SK-N-SH treated with all-trans-retinoic acid at 6 μM for 48 hours (cell line): Measurements from ENCODE around the gene RASGEF1B.
"Not testable (repeated sequence)": the region's sequence is repeated elsewhere in the genome, so short reads cannot be mapped to it uniquely, and the experiment has no call there.

ENCODE experiments used
- ATAC-seq: fragments of 200-7000 bp; cut with Tn5 transposase; 3 replicates; pipeline ENCODE4 v1.9.1; 2020; ENCODE audit warnings: mild to moderate bottlenecking, moderate library complexity
- ARNTL ChIP-seq: fragments of 450-650 bp; formaldehyde crosslinking; IDR thresholded peaks from 2 replicates; pipeline ENCODE4 v1.5.0; 2020; ENCODE audit warnings: low read depth, mild to moderate bottlenecking, moderate library complexity, borderline replicate concordance
- BACH2 ChIP-seq: fragments of 250-450 bp; sonication (Bioruptor Pico); IDR thresholded peaks from 2 replicates; pipeline ENCODE4 v1.9.0; 2021; ENCODE audit warnings: mild to moderate bottlenecking, borderline replicate concordance
- ESRRG ChIP-seq: fragments of 250-450 bp; sonication (Bioruptor Pico); IDR thresholded peaks from 2 replicates; pipeline ENCODE4 v1.6.1; 2021; ENCODE audit warnings: mild to moderate bottlenecking
- GLIS3 ChIP-seq: fragments of 250-450 bp; sonication (Bioruptor Pico); IDR thresholded peaks from 2 replicates; pipeline ENCODE4 v1.5.0; 2020; ENCODE audit warnings: mild to moderate bottlenecking, moderate library complexity
- ISL1 ChIP-seq: fragments of 250-450 bp; sonication (Bioruptor Pico); IDR thresholded peaks from 2 replicates; pipeline ENCODE4 v2.1.2; 2022; ENCODE audit warnings: mild to moderate bottlenecking, moderate library complexity
- OSR1 ChIP-seq: fragments of 250-450 bp; sonication (Bioruptor Pico); IDR thresholded peaks from 2 replicates; pipeline ENCODE4 v1.8.0; 2022; ENCODE audit warnings: moderate library complexity, mild to moderate bottlenecking, inconsistent platforms
- PPARA ChIP-seq: fragments of 250-450 bp; sonication (Bioruptor Pico); IDR thresholded peaks from 2 replicates; pipeline ENCODE4 v1.5.0; 2020; ENCODE audit warnings: mild to moderate bottlenecking, borderline replicate concordance
- SNAI2 ChIP-seq: fragments of 250-450 bp; sonication (Bioruptor Pico); IDR thresholded peaks from 2 replicates; pipeline ENCODE4 v1.5.0; 2020; ENCODE audit warnings: mild to moderate bottlenecking, moderate library complexity
- TCF4 ChIP-seq: fragments of 250-450 bp; sonication (Bioruptor Pico); IDR thresholded peaks from 2 replicates; pipeline ENCODE4 v1.8.0; 2021; ENCODE audit warnings: mild to moderate bottlenecking, moderate library complexity, borderline replicate concordance
- TOX ChIP-seq: fragments of 250-450 bp; sonication (Bioruptor Pico); IDR thresholded peaks from 2 replicates; pipeline ENCODE4 v1.8.0; 2021; ENCODE audit warnings: mild to moderate bottlenecking, moderate library complexity, borderline replicate concordance
- ZFP3 ChIP-seq: fragments of 250-450 bp; sonication (Bioruptor Pico); IDR thresholded peaks from 2 replicates; pipeline ENCODE4 v1.5.0; 2020; ENCODE audit warnings: mild to moderate bottlenecking, moderate library complexity
- ZFP30 ChIP-seq: fragments of 450-650 bp; formaldehyde crosslinking; IDR thresholded peaks from 2 replicates; pipeline ENCODE4 v1.5.0; 2022; ENCODE audit warnings: mild to moderate bottlenecking, moderate library complexity
- ZNF565 ChIP-seq: fragments of 450-650 bp; formaldehyde crosslinking; conservative IDR thresholded peaks from 2 replicates; pipeline ENCODE4 v1.5.0; 2020; ENCODE audit warnings: low read depth, mild to moderate bottlenecking, moderate library complexity
- ZNF70 ChIP-seq: fragments of 450-650 bp; formaldehyde crosslinking; IDR thresholded peaks from 2 replicates; pipeline ENCODE4 v1.5.0; 2020; ENCODE audit warnings: mild to moderate bottlenecking, moderate library complexity
- ZNF8 ChIP-seq: fragments of 450-650 bp; formaldehyde crosslinking; IDR thresholded peaks from 2 replicates; pipeline ENCODE4 v1.5.0; 2020; ENCODE audit warnings: mild to moderate bottlenecking, moderate library complexity
- TF ChIP-seq, protein P1 (sequence below): fragments of 250-450 bp; sonication (Bioruptor Pico); IDR thresholded peaks from 2 replicates; pipeline ENCODE4 v1.5.1; 2021; ENCODE audit warnings: mild to moderate bottlenecking, moderate library complexity
- TF ChIP-seq, protein P2 (sequence below): fragments of 250-450 bp; sonication (Bioruptor Pico); IDR thresholded peaks from 2 replicates; pipeline ENCODE4 v1.8.0; 2020; ENCODE audit warnings: mild to moderate bottlenecking, moderate library complexity, borderline replicate concordance
- TF ChIP-seq, protein P3 (sequence below): fragments of 250-450 bp; sonication (Bioruptor Pico); IDR thresholded peaks from 2 replicates; pipeline ENCODE4 v1.8.0; 2021; ENCODE audit warnings: low read depth, mild to moderate bottlenecking, moderate library complexity, borderline replicate concordance
- TF ChIP-seq, protein P4 (sequence below): fragments of 250-450 bp; sonication (Bioruptor Pico); IDR thresholded peaks from 2 replicates; pipeline ENCODE4 v1.5.0; 2020; ENCODE audit warnings: mild to moderate bottlenecking, moderate library complexity

The RASGEF1B gene

DNA sequence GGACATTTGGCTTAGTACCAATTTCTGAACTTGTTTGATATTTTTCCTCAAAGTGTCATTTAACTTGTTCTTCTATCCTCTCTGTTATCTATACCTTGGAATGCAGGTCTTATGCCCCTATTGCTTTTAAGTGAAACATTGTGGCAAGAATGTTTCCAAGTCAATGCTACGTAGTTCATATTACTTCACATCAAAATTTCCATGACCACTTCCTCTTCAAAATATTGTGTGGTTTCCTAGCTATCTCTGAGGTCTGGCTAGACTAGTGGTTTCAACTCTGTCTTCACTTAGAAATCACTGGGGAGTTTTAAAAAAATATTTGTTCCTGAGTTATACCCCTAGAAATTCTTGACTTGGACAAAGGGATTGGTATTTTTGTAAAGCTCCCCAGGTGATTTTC lies 20.2 kb upstream of the RASGEF1B start:
- TF ChIP-seq SNAI2 (CRISPR knock-in tag) (no peak), GLIS3 (CRISPR knock-in tag) (no peak), ZNF565 (CRISPR knock-in tag) (no peak), ZFP30 (CRISPR knock-in tag) (no peak), ESRRG (no peak), OSR1 (CRISPR knock-in tag) (no peak), ARNTL (no peak)
- TF ChIP-seq, protein P1, sequence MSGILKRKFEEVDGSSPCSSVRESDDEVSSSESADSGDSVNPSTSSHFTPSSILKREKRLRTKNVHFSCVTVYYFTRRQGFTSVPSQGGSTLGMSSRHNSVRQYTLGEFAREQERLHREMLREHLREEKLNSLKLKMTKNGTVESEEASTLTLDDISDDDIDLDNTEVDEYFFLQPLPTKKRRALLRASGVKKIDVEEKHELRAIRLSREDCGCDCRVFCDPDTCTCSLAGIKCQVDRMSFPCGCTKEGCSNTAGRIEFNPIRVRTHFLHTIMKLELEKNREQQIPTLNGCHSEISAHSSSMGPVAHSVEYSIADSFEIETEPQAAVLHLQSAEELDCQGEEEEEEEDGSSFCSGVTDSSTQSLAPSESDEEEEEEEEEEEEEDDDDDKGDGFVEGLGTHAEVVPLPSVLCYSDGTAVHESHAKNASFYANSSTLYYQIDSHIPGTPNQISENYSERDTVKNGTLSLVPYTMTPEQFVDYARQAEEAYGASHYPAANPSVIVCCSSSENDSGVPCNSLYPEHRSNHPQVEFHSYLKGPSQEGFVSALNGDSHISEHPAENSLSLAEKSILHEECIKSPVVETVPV (CRISPR knock-in tag) = no peak
- TF ChIP-seq, protein P2, sequence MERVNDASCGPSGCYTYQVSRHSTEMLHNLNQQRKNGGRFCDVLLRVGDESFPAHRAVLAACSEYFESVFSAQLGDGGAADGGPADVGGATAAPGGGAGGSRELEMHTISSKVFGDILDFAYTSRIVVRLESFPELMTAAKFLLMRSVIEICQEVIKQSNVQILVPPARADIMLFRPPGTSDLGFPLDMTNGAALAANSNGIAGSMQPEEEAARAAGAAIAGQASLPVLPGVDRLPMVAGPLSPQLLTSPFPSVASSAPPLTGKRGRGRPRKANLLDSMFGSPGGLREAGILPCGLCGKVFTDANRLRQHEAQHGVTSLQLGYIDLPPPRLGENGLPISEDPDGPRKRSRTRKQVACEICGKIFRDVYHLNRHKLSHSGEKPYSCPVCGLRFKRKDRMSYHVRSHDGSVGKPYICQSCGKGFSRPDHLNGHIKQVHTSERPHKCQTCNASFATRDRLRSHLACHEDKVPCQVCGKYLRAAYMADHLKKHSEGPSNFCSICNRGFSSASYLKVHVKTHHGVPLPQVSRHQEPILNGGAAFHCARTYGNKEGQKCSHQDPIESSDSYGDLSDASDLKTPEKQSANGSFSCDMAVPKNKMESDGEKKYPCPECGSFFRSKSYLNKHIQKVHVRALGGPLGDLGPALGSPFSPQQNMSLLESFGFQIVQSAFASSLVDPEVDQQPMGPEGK (CRISPR knock-in tag) = no peak
- ATAC-seq = no peak

DNA sequence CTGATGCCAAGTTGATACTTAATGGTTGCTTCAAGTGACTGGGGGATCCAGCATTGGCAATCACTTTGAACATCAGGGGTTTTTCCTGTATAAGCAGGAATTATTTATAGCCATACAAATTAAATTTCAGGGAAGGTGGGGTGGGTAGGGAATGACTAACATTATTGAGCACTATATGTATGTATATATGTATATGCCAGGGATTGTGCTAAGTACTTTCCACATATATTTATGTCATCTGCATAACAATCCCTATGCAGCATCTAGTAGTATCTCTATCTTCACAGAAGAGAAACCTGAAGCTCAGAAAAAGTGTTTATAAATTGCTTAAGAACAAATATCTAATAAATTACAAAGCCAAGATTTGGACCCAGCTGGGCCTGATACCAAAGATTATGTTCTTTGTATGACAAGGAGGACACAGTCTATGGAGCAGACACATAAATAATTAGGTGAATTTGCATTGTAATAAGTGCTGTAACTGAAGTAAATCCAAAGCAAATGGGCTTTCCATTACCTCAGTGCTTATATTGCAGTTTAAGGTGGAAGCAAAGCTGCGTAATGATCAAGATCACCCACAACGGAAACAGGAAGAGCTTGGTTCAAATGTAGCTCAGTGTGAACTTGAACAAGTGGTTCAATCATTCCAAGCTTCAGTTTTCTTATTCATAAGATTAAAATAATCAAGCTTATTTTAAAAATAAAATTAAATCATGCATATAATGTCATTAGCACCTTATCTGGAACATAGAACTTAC lies 18.9 kb upstream of the RASGEF1B start:
- ATAC-seq = no peak
- TF ChIP-seq SNAI2 (CRISPR knock-in tag) (no peak), PPARA (CRISPR knock-in tag) (no peak), BACH2 (no peak), ZFP30 (CRISPR knock-in tag) (no peak), OSR1 (CRISPR knock-in tag) (no peak)

DNA sequence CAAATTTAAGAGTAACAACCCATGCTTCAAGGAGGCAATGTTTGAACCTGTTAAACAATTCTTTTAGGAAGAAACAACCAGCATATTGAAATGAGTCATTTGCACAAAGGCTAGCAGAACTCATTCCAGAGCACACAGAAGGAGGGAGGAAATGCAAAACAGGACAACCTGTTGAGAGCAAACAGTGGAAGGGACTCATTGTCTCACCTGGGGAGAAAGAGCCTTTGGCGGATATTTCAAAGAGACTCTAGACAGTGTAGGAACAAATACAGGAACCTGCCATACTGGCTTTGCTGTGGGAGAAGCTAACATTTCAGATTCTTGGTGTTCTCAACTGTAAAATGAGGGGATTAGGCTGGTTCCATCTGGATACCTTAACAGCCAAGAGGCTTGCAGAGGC lies 14.8 kb upstream of the RASGEF1B start:
- TF ChIP-seq OSR1 (CRISPR knock-in tag) (no peak), TOX (no peak), ZFP3 (CRISPR knock-in tag) (no peak), ZNF70 (no peak)
- ATAC-seq = no peak

DNA sequence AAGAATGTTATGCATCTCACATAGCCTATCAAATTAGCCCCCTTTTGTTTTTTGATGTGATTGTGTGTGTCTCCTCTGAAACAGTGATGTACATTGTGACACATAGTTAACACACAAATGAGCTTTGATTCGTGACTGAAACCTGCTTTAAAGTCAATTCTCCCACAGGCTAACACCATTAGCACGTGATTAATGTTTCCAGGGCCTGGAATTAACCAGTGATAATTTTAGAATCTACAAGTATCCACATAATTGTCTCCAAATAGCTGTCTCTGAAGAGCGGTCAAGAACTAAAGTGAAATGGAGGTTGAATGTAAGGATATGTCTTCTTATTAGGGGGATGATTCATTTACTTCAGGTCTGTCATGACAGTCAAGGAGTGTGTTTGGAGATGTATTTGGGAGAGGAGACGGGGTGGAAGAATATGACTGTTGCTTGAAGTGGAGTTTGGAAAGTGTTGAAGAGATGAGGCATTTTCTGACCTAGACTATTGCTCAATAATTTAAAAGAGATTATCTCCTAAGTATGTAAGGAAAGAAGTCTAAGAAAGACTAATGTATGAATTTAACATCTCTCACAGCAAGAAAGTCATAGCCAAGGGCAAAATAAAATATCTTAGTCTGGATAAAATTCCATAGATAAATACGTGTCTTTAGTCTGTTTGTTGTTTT lies 13.7 kb upstream of the RASGEF1B start:
- no peak for ATAC-seq

DNA sequence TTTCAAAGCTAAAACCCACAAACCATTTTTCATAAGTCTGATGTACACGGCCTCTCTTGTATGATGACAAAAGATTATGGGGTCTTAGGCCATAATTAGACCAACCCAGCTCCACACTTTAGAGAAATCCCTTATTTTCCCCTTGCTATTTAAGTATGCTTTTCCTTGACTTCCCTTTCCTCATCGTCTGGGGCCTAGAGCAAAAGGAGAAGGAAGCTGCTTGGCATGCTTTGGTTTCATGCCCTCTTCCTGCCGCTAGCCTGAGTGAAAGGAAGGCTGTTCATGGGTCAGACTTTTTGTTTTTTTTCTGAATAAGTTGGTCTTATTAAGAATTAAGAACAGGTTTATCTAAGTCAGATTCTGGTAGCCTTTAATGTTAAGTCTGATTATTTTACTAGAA lies 10.6 kb upstream of the RASGEF1B start:
- no peak for ATAC-seq
- TF ChIP-seq BACH2 = no peak

More for the DNA sequence above, 13.7 kb upstream of the RASGEF1B start:
- no peak for TF ChIP-seq ZFP30 (CRISPR knock-in tag)
- no peak for TF ChIP-seq ESRRG
- TF ChIP-seq ZFP3 (CRISPR knock-in tag) = no peak
- no peak for TF ChIP-seq OSR1 (CRISPR knock-in tag)
- TF ChIP-seq GLIS3 (CRISPR knock-in tag) = no peak
- no peak for TF ChIP-seq TOX
- TF ChIP-seq PPARA (CRISPR knock-in tag) = no peak

DNA sequence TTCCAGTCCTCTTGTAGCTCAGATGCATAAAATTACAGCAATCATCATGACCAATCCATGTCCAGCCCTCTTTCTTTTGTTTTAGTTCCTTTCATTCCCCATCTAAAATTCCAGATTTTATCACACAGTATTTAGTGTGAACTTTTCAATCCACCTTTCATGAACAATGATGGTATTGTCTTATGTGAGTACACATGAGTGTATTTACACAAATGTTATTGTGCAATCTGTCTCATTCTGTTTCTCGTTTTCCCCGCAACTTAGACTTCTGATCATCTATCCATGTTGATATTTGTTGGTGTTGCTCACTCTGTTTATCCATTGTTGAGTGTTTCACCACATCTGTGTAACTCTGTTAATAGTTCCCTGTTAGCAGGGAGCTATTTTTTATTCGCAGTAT lies 9.4 kb upstream of the RASGEF1B start:
- TF ChIP-seq ZFP30 (CRISPR knock-in tag) (no peak), ESRRG (no peak), SNAI2 (CRISPR knock-in tag) (no peak), ZNF565 (CRISPR knock-in tag) (no peak), PPARA (CRISPR knock-in tag) (no peak), ZNF8 (CRISPR knock-in tag) (no peak), TCF4 (no peak), BACH2 (no peak), ISL1 (CRISPR knock-in tag) (no peak), GLIS3 (CRISPR knock-in tag) (no peak)
- TF ChIP-seq, protein P3, sequence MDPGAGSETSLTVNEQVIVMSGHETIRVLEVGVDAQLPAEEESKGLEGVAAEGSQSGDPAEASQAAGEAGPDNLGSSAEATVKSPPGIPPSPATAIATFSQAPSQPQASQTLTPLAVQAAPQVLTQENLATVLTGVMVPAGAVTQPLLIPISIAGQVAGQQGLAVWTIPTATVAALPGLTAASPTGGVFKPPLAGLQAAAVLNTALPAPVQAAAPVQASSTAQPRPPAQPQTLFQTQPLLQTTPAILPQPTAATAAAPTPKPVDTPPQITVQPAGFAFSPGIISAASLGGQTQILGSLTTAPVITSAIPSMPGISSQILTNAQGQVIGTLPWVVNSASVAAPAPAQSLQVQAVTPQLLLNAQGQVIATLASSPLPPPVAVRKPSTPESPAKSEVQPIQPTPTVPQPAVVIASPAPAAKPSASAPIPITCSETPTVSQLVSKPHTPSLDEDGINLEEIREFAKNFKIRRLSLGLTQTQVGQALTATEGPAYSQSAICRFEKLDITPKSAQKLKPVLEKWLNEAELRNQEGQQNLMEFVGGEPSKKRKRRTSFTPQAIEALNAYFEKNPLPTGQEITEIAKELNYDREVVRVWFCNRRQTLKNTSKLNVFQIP = no peak
- TF ChIP-seq, protein P4, sequence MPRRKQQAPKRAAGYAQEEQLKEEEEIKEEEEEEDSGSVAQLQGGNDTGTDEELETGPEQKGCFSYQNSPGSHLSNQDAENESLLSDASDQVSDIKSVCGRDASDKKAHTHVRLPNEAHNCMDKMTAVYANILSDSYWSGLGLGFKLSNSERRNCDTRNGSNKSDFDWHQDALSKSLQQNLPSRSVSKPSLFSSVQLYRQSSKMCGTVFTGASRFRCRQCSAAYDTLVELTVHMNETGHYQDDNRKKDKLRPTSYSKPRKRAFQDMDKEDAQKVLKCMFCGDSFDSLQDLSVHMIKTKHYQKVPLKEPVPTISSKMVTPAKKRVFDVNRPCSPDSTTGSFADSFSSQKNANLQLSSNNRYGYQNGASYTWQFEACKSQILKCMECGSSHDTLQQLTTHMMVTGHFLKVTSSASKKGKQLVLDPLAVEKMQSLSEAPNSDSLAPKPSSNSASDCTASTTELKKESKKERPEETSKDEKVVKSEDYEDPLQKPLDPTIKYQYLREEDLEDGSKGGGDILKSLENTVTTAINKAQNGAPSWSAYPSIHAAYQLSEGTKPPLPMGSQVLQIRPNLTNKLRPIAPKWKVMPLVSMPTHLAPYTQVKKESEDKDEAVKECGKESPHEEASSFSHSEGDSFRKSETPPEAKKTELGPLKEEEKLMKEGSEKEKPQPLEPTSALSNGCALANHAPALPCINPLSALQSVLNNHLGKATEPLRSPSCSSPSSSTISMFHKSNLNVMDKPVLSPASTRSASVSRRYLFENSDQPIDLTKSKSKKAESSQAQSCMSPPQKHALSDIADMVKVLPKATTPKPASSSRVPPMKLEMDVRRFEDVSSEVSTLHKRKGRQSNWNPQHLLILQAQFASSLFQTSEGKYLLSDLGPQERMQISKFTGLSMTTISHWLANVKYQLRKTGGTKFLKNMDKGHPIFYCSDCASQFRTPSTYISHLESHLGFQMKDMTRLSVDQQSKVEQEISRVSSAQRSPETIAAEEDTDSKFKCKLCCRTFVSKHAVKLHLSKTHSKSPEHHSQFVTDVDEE (CRISPR knock-in tag) = no peak
- no peak for ATAC-seq

DNA sequence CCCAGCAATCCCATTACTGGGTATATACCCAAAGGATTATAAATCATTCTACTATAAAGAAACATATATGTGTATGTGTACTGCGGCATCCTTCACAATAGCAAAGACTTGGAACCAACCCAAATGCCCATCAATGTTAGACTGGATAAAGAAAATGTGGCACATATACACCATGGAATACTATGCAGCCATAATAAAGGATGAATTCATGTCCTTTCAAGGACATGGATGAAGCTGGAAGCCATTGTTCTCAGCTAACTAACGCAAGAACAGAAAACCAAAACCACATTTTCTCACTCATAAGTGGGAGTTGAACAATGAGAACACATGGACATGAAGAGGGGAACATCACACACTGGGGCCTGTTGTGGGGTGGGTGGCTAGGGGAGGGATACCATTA lies 7.9 kb upstream of the RASGEF1B start:
- ATAC-seq = not testable (repeated sequence)

DNA sequence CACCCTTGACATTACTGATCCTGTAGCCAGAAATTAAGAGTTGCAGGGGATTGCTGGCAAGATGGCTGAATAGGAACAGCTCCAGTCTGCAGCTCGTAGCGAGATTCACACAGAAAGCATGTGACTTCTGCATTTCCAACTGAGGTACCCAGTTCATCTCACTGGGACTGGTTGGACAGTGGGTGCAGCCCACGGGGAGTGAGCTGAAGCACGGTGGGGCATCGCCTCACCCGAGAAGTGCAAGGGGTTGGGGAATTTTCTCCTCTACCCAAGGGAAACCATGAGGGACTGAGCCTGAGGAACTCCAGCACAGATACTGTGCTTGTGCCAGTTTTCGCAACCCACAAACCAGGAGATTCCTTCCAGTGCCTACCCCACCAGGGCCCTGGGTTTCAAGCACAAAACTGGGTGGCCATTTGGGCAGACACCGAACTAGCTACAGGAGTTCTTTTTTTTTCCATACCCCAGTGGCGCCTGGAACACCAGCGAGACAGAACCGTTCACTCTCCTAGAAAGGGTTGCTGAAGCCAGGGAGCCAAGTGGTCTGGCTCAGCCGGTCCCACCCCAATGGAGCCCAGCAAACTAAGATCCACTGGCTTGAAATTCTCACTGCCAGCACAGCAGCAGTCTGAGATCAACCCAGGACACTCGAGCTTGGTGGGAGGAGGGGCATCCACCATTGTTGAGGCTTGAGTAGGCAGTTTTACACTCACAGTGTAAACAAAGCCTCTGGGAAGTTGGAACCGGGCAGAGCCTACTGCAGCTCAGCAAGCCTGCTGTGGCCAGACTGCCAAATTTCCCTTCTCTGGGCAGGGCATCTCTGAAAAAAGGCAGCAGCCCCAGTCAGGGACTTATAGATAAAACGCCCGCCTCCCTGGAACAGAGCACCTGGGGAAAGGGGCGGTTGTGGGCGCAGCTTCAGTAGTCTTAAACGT lies 1.9 kb upstream of the RASGEF1B start:
- ATAC-seq = not testable (repeated sequence)
